HepG2 (cell line): ENCODE data around the gene KIRREL3. TPM values are rescaled to one million over a fixed set of nuclear protein-coding genes. Genes with fewer than 3 reads are reported as not detected.

Experiments
- ATAC-seq: fragments of 200-7000 bp; cut with Tn5 transposase; 3 replicates; pipeline ENCODE4 v1.9.1; 2020; ENCODE audit warnings: mild to moderate bottlenecking, moderate library complexity
- BruUV-seq: library from RNA; stranded (reverse); fragments of 400-500 nt; replicated peaks from 2 replicates; lab custom pipeline; 2021; lab: Mats Ljungman, UMichigan
- CTCF ChIA-PET: fragments of 300-600 bp; formaldehyde crosslinking; extraction: SDS; loops from one replicate; lab custom pipeline; 2021; ENCODE audit warnings: low total read pairs, inconsistent platforms, low intra/inter-chr PET ratio; lab: Yijun Ruan, JAX
- POLR2A ChIA-PET: fragments of 350-600 bp; sonication (Branson Sonifier 250); formaldehyde crosslinking; loops from one replicate; lab custom pipeline; 2020; ENCODE audit warnings: antibody characterized with exemption, inconsistent platforms; lab: Yijun Ruan, JAX
- DNase-seq: peaks from one replicate; pipeline ENCODE4 v3.0.0-alpha.2; 2015; ENCODE audit warnings: low spot score
- FAIRE-seq: peaks from 3 replicates; lab custom pipeline; 2011; peaks lifted over from hg19 to GRCh38; lab: Jason Lieb, UNC
- H2AFZ ChIP-seq: one replicate; pipeline ENCODE4 v1.6.1; 2011; ENCODE audit warnings: low read length, inconsistent platforms
- H3K27ac ChIP-seq: fragments of 300-600 bp; 3 replicates; pipeline ENCODE4 v1.8.0; 2011; ENCODE audit warnings: mixed run types, mild to moderate bottlenecking, mixed read lengths, low read length, inconsistent platforms; ENCODE audit not compliant: insufficient read depth; ENCODE audit errors: extremely low read length
- H3K27me3 ChIP-seq, 2 experiments: fragments of 200-600 bp in 1 of 2; 2 replicates in 1 of 2; 3 replicates in 1 of 2; pipeline versions ENCODE4 v1.6.0 to v1.8.0; 2011; ENCODE audit warnings: low read length in 2 of 2, mild to moderate bottlenecking in 2 of 2, moderate library complexity in 2 of 2, inconsistent platforms in 1 of 2; ENCODE audit not compliant: insufficient read depth in 2 of 2, control insufficient read depth in 1 of 2
- H3K36me3 ChIP-seq, 2 experiments: fragments of 200-600 bp in 1 of 2; replicated peaks in 1 of 2; 2 replicates in 1 of 2; 3 replicates in 1 of 2; pipeline versions ENCODE4 v1.5.1 to v1.8.0; 2011; ENCODE audit warnings: low read length in 2 of 2, inconsistent platforms in 1 of 2; ENCODE audit not compliant: insufficient read depth in 2 of 2, control insufficient read depth in 1 of 2
- H3K4me1 ChIP-seq: 2 replicates; pipeline ENCODE4 v1.5.1; 2012; ENCODE audit warnings: low read length, inconsistent platforms; ENCODE audit not compliant: insufficient read depth
- H3K4me2 ChIP-seq: 2 replicates; pipeline ENCODE4 v1.6.0; 2011; ENCODE audit warnings: low read depth, low read length, inconsistent platforms
- H3K4me3 ChIP-seq, 3 experiments: fragments of 200-600 bp in 1 of 3; sonication (generic), shearing (Covaris generic) in 1 of 3; replicated peaks in 1 of 3; 2 replicates each; pipeline ENCODE4 v1.5.1; 2011 to 2016; ENCODE audit warnings: low read length in 3 of 3, inconsistent platforms in 2 of 3, low read depth in 2 of 3, mild to moderate bottlenecking in 2 of 3, control low read depth in 1 of 3, mixed read lengths in 1 of 3; ENCODE audit not compliant: insufficient read depth in 1 of 3
- H3K79me2 ChIP-seq: one replicate; pipeline ENCODE4 v1.6.1; 2011; ENCODE audit warnings: low read length, inconsistent platforms; ENCODE audit not compliant: insufficient read depth
- H3K9ac ChIP-seq: 2 replicates; pipeline ENCODE4 v1.6.0; 2011; ENCODE audit warnings: mild to moderate bottlenecking, low read depth, low read length, inconsistent platforms; ENCODE audit not compliant: insufficient read depth
- H3K9me3 ChIP-seq: 2 replicates; pipeline ENCODE4 v1.5.1; 2012; ENCODE audit warnings: mild to moderate bottlenecking, low read length
- H4K20me1 ChIP-seq: 2 replicates; pipeline ENCODE4 v1.6.0; 2011; ENCODE audit warnings: inconsistent platforms, mild to moderate bottlenecking, low read length, moderate library complexity; ENCODE audit not compliant: insufficient read depth
- HIVEP1 ChIP-seq: sonication (generic); formaldehyde crosslinking; IDR thresholded peaks from 2 replicates; pipeline ENCODE4 v1.4.0; 2020; ENCODE audit warnings: mild to moderate bottlenecking, missing genetic modification reagents
- MAFK ChIP-seq, 2 experiments: IDR thresholded peaks in 1 of 2; conservative IDR thresholded peaks in 1 of 2; 2 replicates each; pipeline ENCODE4 v1.6.1; 2011; ENCODE audit warnings: improper control_type of control experiment in 2 of 2, low read length in 2 of 2
- MNT ChIP-seq: fragments of 450-650 bp; IDR thresholded peaks from 2 replicates; pipeline ENCODE4 v1.6.1; 2016
- PRMT3 ChIP-seq: sonication (generic); formaldehyde crosslinking; IDR thresholded peaks from 2 replicates; pipeline ENCODE4 v1.8.1; 2022; ENCODE audit warnings: low read depth, mild to moderate bottlenecking, moderate library complexity, missing genetic modification reagents, borderline replicate concordance
- TCF7L2 ChIP-seq: IDR thresholded peaks from 2 replicates; pipeline ENCODE4 v1.6.1; 2011; ENCODE audit warnings: mild to moderate bottlenecking, low read depth, low read length, moderate library complexity
- ZNF331 ChIP-seq: sonication (generic); formaldehyde crosslinking; IDR thresholded peaks from 2 replicates; pipeline ENCODE4 v1.4.0; 2020; ENCODE audit warnings: missing genetic modification reagents
- WGBS: methylation state at CpG from one replicate; pipeline ENCODE4 v1.1.6; 2017; ENCODE audit warnings: low lambda C conversion rate; 5-methylcytosine and 5-hydroxymethylcytosine counted together
- in situ Hi-C: cut with HindIII; loops from 2 replicates; pipeline ENCODE4 v1.10.0; 2017; ENCODE audit warnings: low pct_unique_long_range_greater_than_20kb; ENCODE audit not compliant: extremely low pct_ligation_motif_present
- intact Hi-C: fragments of 100-400 bp; cut with micrococcal nuclease; formaldehyde crosslinking; loops from one replicate; pipeline ENCODE4 v1.10.0; 2022; ENCODE audit not compliant: unreplicated experiment
- polyA plus RNA-seq, 8 experiments: library from polyadenylated mRNA; depleted of rRNA in 3 of 8; stranded (reverse) in 7 of 8; unstranded in 1 of 8; fragments of >200 nt; fragmentation: Illumina TruSeq in 4 of 8; extraction: Trizol in 4 of 8; gene quantifications; 2 replicates each; pipeline versions ENCODE4 v1.2.1 to v1.2.3, GENCODE V29; 2011 to 2016; ENCODE audit warnings: low read depth in 4 of 8, missing spikeins in 1 of 8, mixed read lengths in 1 of 8; ENCODE audit not compliant: insufficient read depth in 1 of 8
- total RNA-seq, 5 experiments: library from RNA; depleted of rRNA; stranded (reverse); fragments of >200 nt; fragmentation: Illumina TruSeq; extraction: Trizol; gene quantifications; 2 replicates each; pipeline ENCODE4 v1.2.3, GENCODE V29; 2016; ENCODE audit warnings: low read depth in 1 of 5
- TF ChIP-seq, protein P1 (sequence below): sonication (generic); formaldehyde crosslinking; conservative IDR thresholded peaks from 2 replicates; pipeline ENCODE4 v1.8.0; 2022; ENCODE audit warnings: low read depth, missing genetic modification reagents
- TF ChIP-seq, protein P2 (sequence below): sonication (generic); formaldehyde crosslinking; IDR thresholded peaks from 2 replicates; pipeline ENCODE4 v1.4.0; 2020; ENCODE audit warnings: missing genetic modification reagents

The KIRREL3 gene
- total and polyA plus RNA-seq, 2 of the 13 experiments (the other 11 are each of a cell fraction or from before 2014, with no cell fraction given), result not detected

GRCh38 chr11:126483621-126484195 is 516.9 kb downstream of the KIRREL3 start:
- 24% methylated on average over 4 of the region's 4 CpGs for WGBS
- H3K79me2 ChIP-seq, result no peaks in the 10 kb centered on the region
- DNase-seq, result no peak
- H2AFZ ChIP-seq, result no peak overlapping the region
- no peaks in the 10 kb centered on the region for H3K9me3 ChIP-seq
- CTCF ChIA-PET, result no interaction called here
- peaks cover 6% of the 10 kb centered on the region for H3K4me1 ChIP-seq
- TF ChIP-seq TCF7L2 (no peak), MNT (peak; percentile 83)
- TF ChIP-seq, all 625 proteins: peak for 1
- no peak for FAIRE-seq
- intact Hi-C loops, result no loop called here
- BruUV-seq, result no TSS peak
- no peaks in the 10 kb centered on the region for H3K36me3 ChIP-seq
- H3K4me2 ChIP-seq, result no peak overlapping the region
- H3K27me3 ChIP-seq, result peaks cover 6 to 42% of the 10 kb centered on the region in 2 experiments; a peak in 3 of 5 replicates
- H3K4me3 ChIP-seq, result no peak overlapping the region
- H3K9ac ChIP-seq, result no peak overlapping the region
- H3K27ac ChIP-seq, result no peak overlapping the region
- H4K20me1 ChIP-seq, result no peaks in the 10 kb centered on the region
- in situ Hi-C loops, result no loop called here
- POLR2A ChIA-PET, result no interaction called here
- no peak for ATAC-seq

DNA sequence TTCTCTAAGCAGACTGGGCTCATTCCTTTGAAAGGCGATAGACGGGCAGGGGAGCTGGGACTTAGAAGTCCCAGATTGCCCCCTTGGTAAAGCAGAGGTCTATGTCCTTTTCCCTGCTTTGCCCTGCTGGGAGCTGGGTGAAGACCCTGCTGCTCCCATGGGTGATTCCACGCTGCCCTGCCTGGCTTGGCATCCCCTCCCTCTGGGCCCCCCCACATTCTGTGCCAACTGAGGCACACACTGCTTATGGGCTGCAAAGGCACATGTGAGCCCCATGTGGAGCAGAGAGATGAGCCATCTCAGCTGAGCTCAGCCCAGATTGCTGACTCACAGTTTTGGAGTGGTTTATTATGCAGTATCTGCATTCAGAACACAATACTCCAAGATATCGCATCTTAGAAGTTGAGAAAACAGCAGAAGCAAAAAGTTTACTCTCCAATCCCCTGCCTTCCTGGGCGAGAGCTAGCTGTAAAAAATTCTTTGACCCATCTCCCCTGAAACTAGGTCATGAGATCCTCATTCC is 517.9 kb downstream of the KIRREL3 start:
- POLR2A ChIA-PET, result no interaction called here
- TF ChIP-seq ZNF331 (CRISPR knock-in tag), result peak; percentile 65; the same call in 1 of the 2 replicates
- TF ChIP-seq PRMT3 (CRISPR knock-in tag), result no peak
- TF ChIP-seq HIVEP1 (CRISPR knock-in tag), result no peak
- TF ChIP-seq, protein P1, sequence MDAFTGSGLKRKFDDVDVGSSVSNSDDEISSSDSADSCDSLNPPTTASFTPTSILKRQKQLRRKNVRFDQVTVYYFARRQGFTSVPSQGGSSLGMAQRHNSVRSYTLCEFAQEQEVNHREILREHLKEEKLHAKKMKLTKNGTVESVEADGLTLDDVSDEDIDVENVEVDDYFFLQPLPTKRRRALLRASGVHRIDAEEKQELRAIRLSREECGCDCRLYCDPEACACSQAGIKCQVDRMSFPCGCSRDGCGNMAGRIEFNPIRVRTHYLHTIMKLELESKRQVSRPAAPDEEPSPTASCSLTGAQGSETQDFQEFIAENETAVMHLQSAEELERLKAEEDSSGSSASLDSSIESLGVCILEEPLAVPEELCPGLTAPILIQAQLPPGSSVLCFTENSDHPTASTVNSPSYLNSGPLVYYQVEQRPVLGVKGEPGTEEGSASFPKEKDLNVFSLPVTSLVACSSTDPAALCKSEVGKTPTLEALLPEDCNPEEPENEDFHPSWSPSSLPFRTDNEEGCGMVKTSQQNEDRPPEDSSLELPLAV, result no peak
- TF ChIP-seq, protein P2, sequence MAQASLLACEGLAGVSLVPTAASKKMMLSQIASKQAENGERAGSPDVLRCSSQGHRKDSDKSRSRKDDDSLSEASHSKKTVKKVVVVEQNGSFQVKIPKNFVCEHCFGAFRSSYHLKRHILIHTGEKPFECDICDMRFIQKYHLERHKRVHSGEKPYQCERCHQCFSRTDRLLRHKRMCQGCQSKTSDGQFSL (CRISPR knock-in tag), result no peak
- TF ChIP-seq MAFK (conservative IDR thresholded peaks at IDR 0.05 in 1 of 2, IDR thresholded peaks at IDR 0.05 in 1 of 2; ENCODE audit: low read length in 2 of 2), result 0 out of 4 replicates have a peak, but pooled peaks of 1 of the 2 experiments have one; percentile 1
- Histone ChIP-seq H3K27me3 (peaks cover 8 to 37% of the 10 kb centered on the region in 2 experiments; a peak in 4 of 5 replicates), H3K4me3 (no peak overlapping the region), H4K20me1 (no peaks in the 10 kb centered on the region), H3K9me3 (no peaks in the 10 kb centered on the region), H3K4me1 (peaks cover 6% of the 10 kb centered on the region), H2AFZ (no peak overlapping the region), H3K27ac (no peak overlapping the region), H3K9ac (no peak overlapping the region), H3K4me2 (no peak overlapping the region), H3K36me3 (no peaks in the 10 kb centered on the region), H3K79me2 (no peaks in the 10 kb centered on the region)
- WGBS, result 24% methylated on average over 5 of the region's 5 CpGs
- intact Hi-C loops (no loop called here), in situ Hi-C loops (no loop called here)
- no peak for ATAC-seq
- no TSS peak for BruUV-seq
- FAIRE-seq, result no peak
- CTCF ChIA-PET, result no interaction called here
- no peak for DNase-seq
